IMR-90 (cell line): Measurements from ENCODE around the gene LIPE. TPM values are rescaled to one million over a fixed set of nuclear protein-coding genes. Genes with fewer than 3 reads are reported as not detected.

Source experiments
- ATAC-seq: fragments of 200-7000 bp; cut with Tn5 transposase; 2 replicates; pipeline ENCODE4 v1.9.1; 2020; ENCODE audit warnings: low read depth, mild to moderate bottlenecking, moderate library complexity
- BruUV-seq: library from RNA; stranded (reverse); fragments of 400-500 nt; replicated peaks from 2 replicates; lab custom pipeline; 2021; lab: Mats Ljungman, UMichigan
- CTCF ChIA-PET: fragments of 300-600 bp; formaldehyde crosslinking; extraction: SDS; loops from one replicate; lab custom pipeline; 2021; ENCODE audit warnings: antibody characterized with exemption; lab: Yijun Ruan, JAX
- POLR2A ChIA-PET: fragments of 300-600 bp; sonication (Branson Sonifier 250); formaldehyde crosslinking; loops from one replicate; lab custom pipeline; 2022; ENCODE audit warnings: antibody characterized with exemption; ENCODE audit not compliant: unreplicated experiment; lab: Charles Lee
- DNase-seq: peaks from one replicate; pipeline ENCODE4 v3.0.0; 2013
- H2AFZ ChIP-seq: replicated peaks from 2 replicates; pipeline ENCODE3; 2013; ENCODE audit warnings: low read length, mild to moderate bottlenecking; ENCODE audit not compliant: poor library complexity
- H2AK5ac ChIP-seq: 2 replicates; pipeline ENCODE4 v1.6.1; 2013; ENCODE audit warnings: low read depth, low read length, inconsistent platforms
- H2AK9ac ChIP-seq: replicated peaks from 2 replicates; pipeline ENCODE3; 2013; ENCODE audit warnings: mild to moderate bottlenecking, low read depth, low read length, moderate library complexity; ENCODE audit not compliant: poor library complexity
- H2BK120ac ChIP-seq: 2 replicates; pipeline ENCODE4 v1.6.1; 2013; ENCODE audit warnings: low read depth, low read length, inconsistent platforms
- H2BK15ac ChIP-seq: 3 replicates; pipeline ENCODE4 v1.6.1; 2013; ENCODE audit warnings: low read depth, low read length, inconsistent platforms
- H2BK20ac ChIP-seq: 2 replicates; pipeline ENCODE4 v1.6.1; 2013; ENCODE audit warnings: low read depth, mild to moderate bottlenecking, inconsistent platforms, low read length, moderate library complexity
- H2BK5ac ChIP-seq: 2 replicates; pipeline ENCODE4 v1.6.1; 2013; ENCODE audit warnings: mild to moderate bottlenecking, low read depth, low read length, inconsistent platforms; ENCODE audit not compliant: poor library complexity, severe bottlenecking
- H3K14ac ChIP-seq: replicated peaks from 2 replicates; pipeline ENCODE4 v1.6.1; 2013; ENCODE audit warnings: low read depth, low read length, inconsistent platforms
- H3K18ac ChIP-seq: 2 replicates; pipeline ENCODE4 v1.6.1; 2013; ENCODE audit warnings: low read depth, low read length, control low read depth
- H3K23ac ChIP-seq: 2 replicates; pipeline ENCODE4 v1.6.1; 2013; ENCODE audit warnings: low read depth, low read length, inconsistent platforms
- H3K27ac ChIP-seq: 2 replicates; pipeline ENCODE4 v1.5.1; 2013; ENCODE audit warnings: mild to moderate bottlenecking, control low read depth, low read length; ENCODE audit not compliant: insufficient read depth
- H3K27me3 ChIP-seq: 2 replicates; pipeline ENCODE4 v1.6.1; 2013; ENCODE audit warnings: low read length; ENCODE audit not compliant: control insufficient read depth, insufficient read depth
- H3K36me3 ChIP-seq: 2 replicates; pipeline ENCODE4 v1.6.1; 2013; ENCODE audit warnings: low read length, mixed read lengths; ENCODE audit not compliant: control insufficient read depth, insufficient read depth
- H3K4ac ChIP-seq: 2 replicates; pipeline ENCODE4 v1.6.1; 2013; ENCODE audit warnings: low read depth, low read length, inconsistent platforms
- H3K4me1 ChIP-seq: 2 replicates; pipeline ENCODE4 v1.6.1; 2013; ENCODE audit warnings: low read length, mixed read lengths; ENCODE audit not compliant: control insufficient read depth, insufficient read depth
- H3K4me2 ChIP-seq: 2 replicates; pipeline ENCODE4 v1.6.1; 2013; ENCODE audit warnings: low read depth, mild to moderate bottlenecking, control low read depth, low read length, moderate library complexity
- H3K4me3 ChIP-seq: 2 replicates; pipeline ENCODE4 v1.5.1; 2013; ENCODE audit warnings: low read depth, mild to moderate bottlenecking, control low read depth, low read length, moderate library complexity; ENCODE audit not compliant: insufficient read depth
- H3K56ac ChIP-seq: 2 replicates; pipeline ENCODE4 v1.6.1; 2013; ENCODE audit warnings: low read length, inconsistent platforms; ENCODE audit not compliant: insufficient read depth; ENCODE audit errors: extremely low read depth
- H3K79me1 ChIP-seq, 2 experiments: 2 replicates each; pipeline ENCODE4 v1.6.1; 2013; ENCODE audit warnings: low read length in 2 of 2, inconsistent platforms in 1 of 2, low read depth in 1 of 2
- H3K9ac ChIP-seq: 2 replicates; pipeline ENCODE4 v1.6.1; 2013; ENCODE audit warnings: low read depth, low read length, control low read depth
- H3K9me1 ChIP-seq: 2 replicates; pipeline ENCODE4 v1.6.1; 2013; ENCODE audit warnings: low read length, inconsistent platforms; ENCODE audit not compliant: insufficient read depth
- H3K9me3 ChIP-seq: 2 replicates; pipeline ENCODE4 v1.6.1; 2013; ENCODE audit warnings: low read length; ENCODE audit not compliant: control insufficient read depth, insufficient read depth
- H4K20me1 ChIP-seq: 2 replicates; pipeline ENCODE4 v1.6.1; 2013; ENCODE audit warnings: low read length, inconsistent platforms; ENCODE audit not compliant: insufficient read depth
- H4K5ac ChIP-seq: 2 replicates; pipeline ENCODE4 v1.6.1; 2013; ENCODE audit warnings: mild to moderate bottlenecking, low read depth, low read length, control low read depth
- H4K8ac ChIP-seq, 2 experiments: 2 replicates each; pipeline ENCODE4 v1.6.1; 2013; ENCODE audit warnings: low read depth in 2 of 2, low read length in 2 of 2, control low read depth in 1 of 2, inconsistent platforms in 1 of 2
- H4K91ac ChIP-seq: 2 replicates; pipeline ENCODE4 v1.6.1; 2013; ENCODE audit warnings: low read depth, low read length, inconsistent platforms; ENCODE audit not compliant: insufficient read depth
- BHLHE40 ChIP-seq: fragments of 150-350 bp; IDR thresholded peaks from 2 replicates; pipeline ENCODE4 v1.6.1; 2016; ENCODE audit warnings: mild to moderate bottlenecking, low read depth, low read length
- CEBPB ChIP-seq: IDR thresholded peaks from 2 replicates; pipeline ENCODE4 v1.6.1; 2012; ENCODE audit warnings: low read depth, low read length, improper control_type of control experiment
- CHD1 ChIP-seq: IDR thresholded peaks from 2 replicates; pipeline ENCODE4 v1.6.1; 2012; ENCODE audit warnings: low read depth, low read length, improper control_type of control experiment
- FOS ChIP-seq: fragments of 150-350 bp; IDR thresholded peaks from 2 replicates; pipeline ENCODE4 v1.6.1; 2016; ENCODE audit warnings: low read depth, low read length
- MAFK ChIP-seq: IDR thresholded peaks from 2 replicates; pipeline ENCODE4 v1.6.1; 2012; ENCODE audit warnings: low read depth, low read length, improper control_type of control experiment
- MAZ ChIP-seq: IDR thresholded peaks from 2 replicates; pipeline ENCODE4 v1.6.1; 2012; ENCODE audit warnings: low read depth, mild to moderate bottlenecking, low read length, improper control_type of control experiment, moderate library complexity, borderline replicate concordance
- MXI1 ChIP-seq: IDR thresholded peaks from 2 replicates; pipeline ENCODE4 v1.6.1; 2012; ENCODE audit warnings: low read depth, mild to moderate bottlenecking, low read length, moderate library complexity, borderline replicate concordance
- NFE2L2 ChIP-seq: fragments of 150-350 bp; IDR thresholded peaks from 2 replicates; pipeline ENCODE4 v1.6.1; 2016; ENCODE audit warnings: low read depth, mild to moderate bottlenecking, low read length
- POLR2A ChIP-seq: IDR thresholded peaks from 2 replicates; pipeline ENCODE4 v1.6.1; 2012; ENCODE audit warnings: mild to moderate bottlenecking, low read depth, low read length
- RAD21 ChIP-seq: IDR thresholded peaks from 2 replicates; pipeline ENCODE4 v1.6.1; 2012; ENCODE audit warnings: low read length, improper control_type of control experiment
- RCOR1 ChIP-seq: IDR thresholded peaks from 2 replicates; pipeline ENCODE4 v1.6.1; 2012; ENCODE audit warnings: mild to moderate bottlenecking, low read length, improper control_type of control experiment; ENCODE audit not compliant: insufficient replicate concordance
- RFX5 ChIP-seq: IDR thresholded peaks from 2 replicates; pipeline ENCODE4 v1.8.0; 2012; ENCODE audit warnings: low read depth, mild to moderate bottlenecking, low read length, moderate library complexity
- SMC3 ChIP-seq: fragments of 150-350 bp; IDR thresholded peaks from 2 replicates; pipeline ENCODE4 v1.6.1; 2016; ENCODE audit warnings: low read depth, mild to moderate bottlenecking, antibody characterized with exemption, low read length, moderate library complexity
- WGBS, 2 experiments: methylation state at CpG; one replicate each; pipeline versions ENCODE4 v1.1.5 to v1.1.7; 2013; ENCODE audit warnings: missing lambda C conversion rate in 2 of 2; ENCODE audit not compliant: insufficient read length in 1 of 2; ENCODE audit errors: extremely low coverage in 2 of 2; 5-methylcytosine and 5-hydroxymethylcytosine counted together
- dilution Hi-C: fragments of 300-500 bp; cut with HindIII; formaldehyde crosslinking; loops from one replicate; pipeline ENCODE4 v1.14.3; 2018; ENCODE audit warnings: low sequenced_read_pairs; ENCODE audit not compliant: unreplicated experiment
- in situ Hi-C: fragments of 300-500 bp; cut with MboI; formaldehyde crosslinking; loops from 3 replicates; pipeline ENCODE4 v1.14.3; 2019; ENCODE audit warnings: low sequenced_read_pairs, inconsistent platforms, mixed read lengths
- intact Hi-C: fragments of 100-400 bp; cut with micrococcal nuclease; formaldehyde crosslinking; loops from 2 replicates; pipeline ENCODE4 v1.10.0; 2022
- polyA plus RNA-seq, 3 experiments: library from polyadenylated mRNA; depleted of rRNA; stranded (reverse); fragments of >200 nt; gene quantifications; 2 replicates each; pipeline ENCODE4 v1.2.3, GENCODE V29; 2012; ENCODE audit warnings: low replicate concordance in 1 of 3
- total RNA-seq: library from RNA; depleted of rRNA; stranded (reverse); fragments of >200 nt; gene quantifications from 2 replicates; pipeline ENCODE4 v1.2.3, GENCODE V29; 2012
- TF ChIP-seq, protein P1 (sequence below): fragments of 150-350 bp; IDR thresholded peaks from 2 replicates; pipeline ENCODE4 v1.6.1; 2016; ENCODE audit warnings: low read depth, mild to moderate bottlenecking, low read length, moderate library complexity, borderline replicate concordance
- TF ChIP-seq, protein P2 (sequence below): conservative IDR thresholded peaks from 2 replicates; pipeline ENCODE4 v1.5.1; 2012; ENCODE audit warnings: mild to moderate bottlenecking, low read depth, low read length, improper control_type of control experiment
- TF ChIP-seq, protein P3 (sequence below): fragments of 150-350 bp; IDR thresholded peaks from 2 replicates; pipeline ENCODE4 v1.6.1; 2017; ENCODE audit warnings: mild to moderate bottlenecking, antibody characterized with exemption, low read length, low read depth

The LIPE gene
- total and polyA plus RNA-seq, 2 of the 4 experiments (the other 2 are of a cell fraction) = 1.1 to 5.4 TPM

DNA sequence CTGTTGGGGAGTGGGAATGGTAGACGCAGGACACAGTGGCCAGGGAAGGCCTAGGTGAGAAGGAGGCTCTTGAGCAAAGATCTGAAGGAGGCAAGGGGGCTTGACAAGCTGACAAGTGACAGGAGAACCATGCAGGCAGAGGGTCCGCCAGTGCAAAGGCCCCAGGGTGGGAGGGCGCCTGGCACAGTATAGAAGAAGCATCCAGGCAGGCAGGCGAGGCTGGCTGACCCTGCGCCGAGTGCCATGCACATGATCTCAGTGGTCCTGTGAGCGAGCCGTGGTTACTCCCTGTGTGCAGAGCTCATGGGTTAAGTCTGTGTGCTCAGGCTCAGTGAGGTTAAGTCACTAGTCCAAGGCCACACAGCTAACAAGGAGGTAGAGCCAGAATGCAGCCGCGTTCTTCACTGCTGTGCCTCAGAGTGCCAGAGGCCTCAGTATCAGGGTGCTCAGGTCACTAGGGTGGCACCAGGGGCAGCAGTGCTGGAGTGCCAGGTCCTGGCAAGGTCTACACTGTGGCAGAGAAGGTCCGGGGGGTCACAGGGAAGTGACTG, 52.3 kb downstream of the LIPE start:
- no peak overlapping the region for H3K4me2 ChIP-seq
- no peak overlapping the region for H3K4ac ChIP-seq
- in situ Hi-C loops = no loop called here
- no peak overlapping the region for H2AK5ac ChIP-seq
- no peak overlapping the region for H3K4me3 ChIP-seq
- no peak overlapping the region for H4K91ac ChIP-seq
- peaks cover 23% of the 10 kb centered on the region for H3K36me3 ChIP-seq
- CTCF ChIA-PET = no interaction called here
- H2BK20ac ChIP-seq = no peak overlapping the region
- no peak overlapping the region for H4K8ac ChIP-seq
- H4K20me1 ChIP-seq = no peaks in the 10 kb centered on the region; the same call in 1 of the 2 replicates
- no peak overlapping the region for H2BK15ac ChIP-seq
- BruUV-seq = no TSS peak
- no peak overlapping the region for H2AK9ac ChIP-seq
- H3K4me1 ChIP-seq = no peaks in the 10 kb centered on the region
- H3K9me1 ChIP-seq = peaks cover 3% of the 10 kb centered on the region; the same call in 1 of the 2 replicates
- no peak overlapping the region for H3K18ac ChIP-seq
- ATAC-seq (no peak), DNase-seq (no peak)
- no peak overlapping the region for H2AFZ ChIP-seq
- WGBS, 2 experiments = 93% methylated on average over 8 of the region's 11 CpGs; no CpG with 5 or more reads in 1 of the 2 experiments
- H3K9ac ChIP-seq = no peak overlapping the region
- H3K9me3 ChIP-seq = no peaks in the 10 kb centered on the region
- no peaks in the 10 kb centered on the region for H3K79me1 ChIP-seq
- H3K56ac ChIP-seq = no peak overlapping the region
- no peak overlapping the region for H3K23ac ChIP-seq
- no peak overlapping the region for H2BK120ac ChIP-seq
- intact Hi-C loops = no loop called here
- no peak overlapping the region for H3K27ac ChIP-seq
- no peak overlapping the region for H2BK5ac ChIP-seq
- H3K27me3 ChIP-seq = peaks cover 2% of the 10 kb centered on the region; the same call in 1 of the 2 replicates
- dilution Hi-C loops = no loop called here
- POLR2A ChIA-PET = no interaction called here
- H3K14ac ChIP-seq = no peak overlapping the region
- TF ChIP-seq CEBPB (no peak), FOS (no peak), CHD1 (no peak), BHLHE40 (no peak), SMC3 (no peak), MXI1 (no peak), MAZ (no peak), RAD21 (no peak), RCOR1 (no peak), NFE2L2 (no peak), POLR2A (no peak), MAFK (no peak), RFX5 (no peak)
- TF ChIP-seq, protein P1, sequence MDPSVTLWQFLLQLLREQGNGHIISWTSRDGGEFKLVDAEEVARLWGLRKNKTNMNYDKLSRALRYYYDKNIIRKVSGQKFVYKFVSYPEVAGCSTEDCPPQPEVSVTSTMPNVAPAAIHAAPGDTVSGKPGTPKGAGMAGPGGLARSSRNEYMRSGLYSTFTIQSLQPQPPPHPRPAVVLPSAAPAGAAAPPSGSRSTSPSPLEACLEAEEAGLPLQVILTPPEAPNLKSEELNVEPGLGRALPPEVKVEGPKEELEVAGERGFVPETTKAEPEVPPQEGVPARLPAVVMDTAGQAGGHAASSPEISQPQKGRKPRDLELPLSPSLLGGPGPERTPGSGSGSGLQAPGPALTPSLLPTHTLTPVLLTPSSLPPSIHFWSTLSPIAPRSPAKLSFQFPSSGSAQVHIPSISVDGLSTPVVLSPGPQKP = no peak
- TF ChIP-seq, protein P2, sequence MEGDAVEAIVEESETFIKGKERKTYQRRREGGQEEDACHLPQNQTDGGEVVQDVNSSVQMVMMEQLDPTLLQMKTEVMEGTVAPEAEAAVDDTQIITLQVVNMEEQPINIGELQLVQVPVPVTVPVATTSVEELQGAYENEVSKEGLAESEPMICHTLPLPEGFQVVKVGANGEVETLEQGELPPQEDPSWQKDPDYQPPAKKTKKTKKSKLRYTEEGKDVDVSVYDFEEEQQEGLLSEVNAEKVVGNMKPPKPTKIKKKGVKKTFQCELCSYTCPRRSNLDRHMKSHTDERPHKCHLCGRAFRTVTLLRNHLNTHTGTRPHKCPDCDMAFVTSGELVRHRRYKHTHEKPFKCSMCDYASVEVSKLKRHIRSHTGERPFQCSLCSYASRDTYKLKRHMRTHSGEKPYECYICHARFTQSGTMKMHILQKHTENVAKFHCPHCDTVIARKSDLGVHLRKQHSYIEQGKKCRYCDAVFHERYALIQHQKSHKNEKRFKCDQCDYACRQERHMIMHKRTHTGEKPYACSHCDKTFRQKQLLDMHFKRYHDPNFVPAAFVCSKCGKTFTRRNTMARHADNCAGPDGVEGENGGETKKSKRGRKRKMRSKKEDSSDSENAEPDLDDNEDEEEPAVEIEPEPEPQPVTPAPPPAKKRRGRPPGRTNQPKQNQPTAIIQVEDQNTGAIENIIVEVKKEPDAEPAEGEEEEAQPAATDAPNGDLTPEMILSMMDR = no peak
- TF ChIP-seq, protein P3, sequence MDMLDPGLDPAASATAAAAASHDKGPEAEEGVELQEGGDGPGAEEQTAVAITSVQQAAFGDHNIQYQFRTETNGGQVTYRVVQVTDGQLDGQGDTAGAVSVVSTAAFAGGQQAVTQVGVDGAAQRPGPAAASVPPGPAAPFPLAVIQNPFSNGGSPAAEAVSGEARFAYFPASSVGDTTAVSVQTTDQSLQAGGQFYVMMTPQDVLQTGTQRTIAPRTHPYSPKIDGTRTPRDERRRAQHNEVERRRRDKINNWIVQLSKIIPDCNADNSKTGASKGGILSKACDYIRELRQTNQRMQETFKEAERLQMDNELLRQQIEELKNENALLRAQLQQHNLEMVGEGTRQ = no peak
- H4K5ac ChIP-seq = no peak overlapping the region
